NCI-H526 treated with DMSO at 0.1 percent for 48 hours (cell line): ENCODE data around the gene FAM107A.
A peak's percentile ranks its signal among the peaks of the same experiment; 100 is the strongest.

Experiments
- DNase-seq: peaks from one replicate; lab custom pipeline; 2025; lab: John Stamatoyannopoulos, UW

The FAM107A gene

GRCh38 chr3:58591517-58592510 lies 14.6 kb upstream of the FAM107A start:
- no peak for DNase-seq

DNA sequence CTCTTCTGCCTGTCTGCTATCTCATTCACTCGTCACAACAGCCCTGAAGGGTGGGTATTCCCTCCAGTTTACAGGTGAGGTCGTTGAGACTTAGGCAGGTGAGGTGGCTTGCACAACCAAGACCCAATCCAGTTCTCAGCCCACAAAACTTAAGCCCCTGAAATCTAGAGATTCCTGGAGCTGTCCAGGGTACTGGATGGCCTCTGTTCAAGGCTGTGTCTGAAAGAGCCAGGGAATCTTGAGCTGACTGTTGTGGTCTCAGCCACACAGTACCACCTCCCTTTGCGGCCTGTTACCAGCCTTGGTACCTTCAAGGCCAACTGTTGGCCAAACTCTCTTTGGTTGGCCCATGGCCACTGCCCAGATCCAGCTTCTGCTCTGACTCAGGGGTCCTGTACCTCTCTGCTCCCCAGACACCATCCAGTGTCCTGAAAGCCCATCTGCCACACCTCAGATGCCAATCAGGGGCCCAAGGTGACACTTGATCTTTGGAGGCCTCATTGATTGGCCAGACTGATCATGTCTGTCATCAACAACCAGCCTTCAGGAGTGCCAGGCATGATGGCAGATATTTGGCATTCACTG lies 10.9 kb upstream of the FAM107A start:
- no peak for DNase-seq

- DNase-seq, result no peak
Measured at GRCh38 chr3:58586776-58587192, 9.6 kb upstream of the FAM107A start.

DNA sequence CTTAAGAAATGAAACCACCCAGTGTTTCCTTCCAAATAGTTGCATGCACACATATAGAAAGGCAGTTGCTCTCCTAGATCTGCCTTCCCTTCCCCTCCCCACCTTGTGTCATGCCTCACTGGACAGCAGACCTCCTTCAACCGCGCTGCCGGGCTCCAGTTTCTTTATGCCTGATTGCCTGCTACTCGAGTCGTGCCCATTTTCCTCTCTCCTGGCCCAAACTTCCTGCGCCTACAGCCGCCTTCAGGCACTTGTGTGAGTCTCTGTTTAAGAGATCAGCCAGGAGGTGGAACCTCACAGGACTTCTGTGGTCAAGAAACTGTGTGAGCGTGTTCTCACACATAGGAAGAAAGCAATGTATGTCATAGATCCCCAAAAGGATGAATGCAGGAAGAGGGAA lies 8.8 kb upstream of the FAM107A start:
- peak; percentile 6 for DNase-seq

DNA sequence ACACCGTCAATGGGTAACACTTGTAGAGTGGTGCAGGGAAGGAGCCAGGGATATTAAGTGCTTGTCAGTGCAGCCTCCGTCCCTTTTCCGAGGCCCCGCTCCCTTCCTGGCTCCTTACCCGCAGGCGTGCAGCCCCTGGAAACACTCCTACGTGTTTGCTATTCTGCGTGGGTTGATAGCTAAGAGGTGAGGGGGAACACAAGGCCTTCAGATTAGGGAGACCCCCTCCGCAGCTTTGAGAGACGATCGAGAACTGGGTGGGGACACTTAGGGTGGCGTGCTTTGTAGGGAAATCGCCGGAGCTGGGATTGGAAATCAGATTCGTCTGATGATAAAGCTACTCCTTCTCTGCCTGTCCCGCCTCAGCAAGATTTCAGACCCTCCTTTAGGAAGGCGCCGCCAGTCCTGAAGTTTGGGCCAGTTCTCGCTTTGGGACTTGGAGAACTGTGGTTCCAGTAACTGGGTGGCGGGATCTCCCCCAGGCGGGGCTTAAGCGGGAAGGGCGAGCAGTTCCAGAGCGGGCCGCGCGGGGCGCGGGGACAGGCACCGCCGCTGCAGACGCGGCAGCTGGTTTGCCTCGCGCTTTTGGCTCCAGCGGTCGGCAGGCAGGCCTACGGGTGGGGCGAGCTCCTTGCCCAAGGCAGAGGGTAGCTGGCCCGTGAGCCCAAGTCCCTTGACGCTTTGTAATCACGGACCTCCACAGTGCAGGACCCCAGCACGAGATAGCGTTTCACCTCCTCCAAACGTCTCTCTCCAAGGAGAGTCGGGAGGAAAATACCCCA lies 8.0 kb upstream of the FAM107A start:
- DNase-seq, result peak; percentile 12

- no peak for DNase-seq
Measured at GRCh38 chr3:58584690-58585004, 7.5 kb upstream of the FAM107A start.

DNA sequence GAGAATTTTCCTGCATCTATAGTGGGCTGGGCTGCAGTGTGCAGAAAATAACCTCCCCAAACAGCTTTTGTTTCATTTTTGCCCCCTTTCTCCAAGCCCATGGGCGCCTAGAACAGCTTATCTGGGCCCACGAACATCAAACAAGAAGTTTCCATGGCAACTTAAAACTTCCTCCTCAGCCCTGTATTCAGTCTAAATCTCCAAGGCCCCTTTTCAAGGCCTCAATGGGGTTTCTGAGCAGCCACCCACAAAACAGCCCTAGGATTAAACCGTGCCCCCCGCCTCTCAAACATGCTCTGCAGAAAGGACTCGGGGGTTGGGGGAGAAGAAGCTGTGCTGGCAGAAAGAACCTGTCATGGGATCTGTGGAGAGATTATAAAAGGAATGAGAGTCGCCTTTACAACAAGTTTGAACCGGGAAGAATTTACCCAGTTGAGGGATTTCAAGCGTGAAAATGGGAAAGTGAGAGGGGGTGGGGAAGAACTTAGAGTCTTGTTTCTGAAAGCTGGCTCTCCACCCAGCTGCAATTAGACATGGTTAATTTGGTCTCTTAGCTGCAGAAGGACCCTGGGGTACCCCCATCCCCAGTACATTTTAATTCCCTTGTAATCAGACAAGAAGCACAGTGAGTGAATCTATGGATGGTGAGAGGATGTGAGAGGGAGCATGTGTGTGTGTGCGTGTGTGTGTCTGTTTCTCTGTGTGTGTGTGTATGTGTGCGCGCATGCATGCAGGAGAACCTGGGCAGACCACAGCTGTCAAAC lies 4.3 kb upstream of the FAM107A start:
- no peak for DNase-seq

DNA sequence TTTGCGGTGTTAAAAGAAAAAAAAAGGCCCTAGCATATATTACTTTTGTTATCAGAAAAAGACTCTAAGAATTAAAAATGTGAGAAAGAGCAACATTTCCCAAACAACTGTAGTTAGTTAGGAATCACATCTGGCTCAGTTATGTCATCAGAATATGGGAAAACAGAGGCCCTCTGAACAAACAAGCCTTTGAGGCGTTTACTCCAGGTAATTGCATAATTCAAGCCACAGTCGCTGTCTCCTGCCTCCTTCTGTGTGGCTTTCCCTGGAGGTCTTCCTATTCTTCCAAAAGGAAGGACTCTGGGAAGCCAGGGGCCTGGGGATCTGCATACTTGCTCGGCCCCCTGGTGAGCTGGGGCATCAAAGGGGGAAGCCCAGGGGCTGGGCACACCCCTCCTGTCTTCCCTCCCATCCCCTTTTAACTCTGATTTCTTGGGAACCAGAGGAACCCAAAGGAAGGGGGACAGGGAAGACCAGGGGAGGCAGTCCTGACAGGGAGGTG lies 3.7 kb upstream of the FAM107A start:
- no peak for DNase-seq

GRCh38 chr3:58578873-58579272 lies 1.7 kb upstream of the FAM107A start:
- DNase-seq, result no peak

GRCh38 chr3:58576716-58577115 lies 475 bp downstream of the FAM107A start:
- no peak for DNase-seq

DNA sequence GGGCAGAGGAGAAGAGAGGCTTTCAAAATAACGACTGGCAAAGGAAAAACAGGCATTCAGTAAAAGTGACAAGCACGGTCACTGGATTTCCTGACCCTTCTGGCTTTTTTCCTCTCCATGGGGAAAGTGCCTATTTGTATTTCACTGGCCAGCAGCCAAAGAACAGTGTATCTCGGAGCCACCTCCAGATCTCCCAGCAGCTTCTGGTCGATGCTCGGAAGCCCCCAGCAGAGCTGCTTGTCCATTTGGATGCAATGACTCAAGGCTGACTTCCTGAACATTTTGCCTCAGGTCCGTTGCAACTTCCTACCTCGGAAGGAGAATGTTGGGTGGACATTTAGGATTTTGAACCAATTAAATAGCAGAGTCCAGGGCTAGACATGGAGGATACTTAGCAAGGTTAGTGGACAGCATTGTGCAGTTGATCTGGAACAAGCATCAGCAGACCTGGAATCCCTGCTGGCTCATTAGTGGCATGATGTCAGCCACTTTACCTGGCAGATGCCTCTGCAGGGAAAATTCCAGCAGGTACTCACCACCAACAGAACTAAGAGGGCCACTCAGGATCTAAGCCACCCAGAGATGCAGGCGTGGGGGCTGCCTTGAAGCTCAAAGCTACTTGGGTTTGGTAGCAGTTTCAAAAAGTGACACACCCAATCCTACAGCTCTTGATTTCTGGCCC lies 1.1 kb downstream of the FAM107A start:
- no peak for DNase-seq

GRCh38 chr3:58574682-58575081 lies 2.5 kb downstream of the FAM107A start:
- no peak for DNase-seq

DNA sequence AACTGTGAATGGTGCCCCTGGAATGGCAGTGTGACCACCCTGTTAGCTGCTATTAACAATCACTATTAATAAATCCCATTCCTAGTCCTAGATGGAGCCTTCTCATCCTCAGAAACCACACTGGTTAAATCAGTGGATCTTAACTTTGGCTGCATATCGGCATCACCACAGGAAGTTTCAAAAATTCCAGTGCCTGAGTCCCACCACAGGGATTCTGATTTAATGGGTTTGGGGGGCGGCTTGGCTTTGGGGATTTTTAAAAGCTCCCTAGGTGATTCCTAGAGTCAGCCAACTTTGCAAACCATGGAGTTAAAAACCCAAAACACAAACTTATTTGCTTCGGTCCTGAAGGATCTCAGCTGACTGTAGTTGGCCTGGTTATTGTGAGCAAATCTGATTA lies 3.1 kb downstream of the FAM107A start:
- DNase-seq, result no peak

GRCh38 chr3:58573640-58574039 lies 3.6 kb downstream of the FAM107A start:
- DNase-seq, result no peak

DNA sequence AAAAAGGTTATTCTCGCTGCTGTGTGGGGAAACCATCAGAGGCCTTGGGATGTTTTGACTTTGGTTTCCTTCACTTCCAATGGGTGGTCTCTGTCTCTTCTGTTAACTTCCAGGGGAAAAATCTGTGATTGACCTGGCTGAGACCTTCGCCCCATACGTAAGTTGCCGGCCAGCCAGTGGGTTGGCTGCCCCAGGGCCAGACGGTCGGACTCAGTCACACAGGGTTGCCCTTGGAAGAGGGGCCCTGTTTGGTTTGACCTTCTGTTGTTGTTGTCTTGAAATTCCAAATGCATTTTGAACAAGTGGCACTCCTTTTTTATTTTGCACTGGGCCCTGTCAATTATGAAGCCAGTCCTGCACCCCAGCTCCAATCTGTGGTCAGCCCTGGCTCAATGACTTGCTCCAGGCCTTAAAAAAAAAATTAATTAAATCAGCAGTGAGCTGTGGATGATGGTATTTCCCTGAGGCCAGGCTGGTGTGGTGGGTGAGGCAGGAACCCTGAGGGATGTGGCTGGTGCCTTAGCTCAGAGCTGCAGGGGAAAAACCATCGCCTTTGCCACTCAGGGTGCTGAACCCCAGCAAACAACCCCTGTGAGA lies 4.5 kb downstream of the FAM107A start:
- no peak for DNase-seq

DNA sequence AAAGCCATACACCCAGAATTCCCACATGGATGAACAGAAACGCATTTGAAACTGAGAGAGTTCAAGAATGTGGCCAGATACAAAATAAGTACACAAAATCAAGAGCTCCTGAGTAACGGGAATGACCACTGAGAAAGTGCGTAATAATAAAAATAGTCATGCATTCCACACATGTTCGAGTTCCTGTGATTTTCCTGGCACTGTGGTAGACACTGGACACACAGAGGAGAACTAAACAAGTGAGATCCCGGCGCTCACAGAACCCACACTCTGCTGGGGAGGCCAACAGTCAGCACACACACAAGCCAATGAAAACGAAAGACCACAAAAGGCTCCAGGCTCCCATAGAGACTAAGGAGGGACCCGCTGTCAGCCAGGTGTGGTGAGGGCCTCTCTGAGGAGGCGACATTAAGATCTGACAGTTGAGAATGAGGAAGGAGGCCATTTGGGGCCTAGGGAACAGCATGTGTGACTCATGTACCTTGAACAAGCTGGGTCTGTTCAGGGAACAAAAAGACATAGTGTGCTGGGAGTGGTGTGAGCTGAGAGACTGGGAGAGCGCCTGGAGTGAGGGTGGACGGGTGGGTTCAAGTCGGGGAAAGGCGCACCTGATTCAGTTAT lies 5.1 kb downstream of the FAM107A start:
- no peak for DNase-seq

DNA sequence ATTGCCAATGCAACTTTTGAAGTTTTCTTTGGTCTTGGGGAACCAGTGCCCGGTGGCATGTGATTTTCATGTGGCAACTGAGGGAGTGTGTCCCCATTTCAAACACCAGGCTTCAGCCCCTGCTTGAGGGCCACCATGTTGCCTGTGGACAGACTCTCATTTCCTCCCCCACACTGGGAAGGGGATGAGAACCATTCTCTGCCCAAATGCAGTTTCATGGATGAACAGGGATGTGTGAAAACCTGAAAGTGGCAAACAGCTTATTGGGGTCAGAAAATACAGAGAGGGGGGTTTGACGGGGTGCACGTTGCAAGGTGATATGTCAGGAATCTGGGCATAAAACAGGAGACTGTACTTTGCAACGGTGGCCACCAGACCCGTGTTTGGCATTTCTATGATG lies 6.3 kb downstream of the FAM107A start:
- DNase-seq, result no peak

DNA sequence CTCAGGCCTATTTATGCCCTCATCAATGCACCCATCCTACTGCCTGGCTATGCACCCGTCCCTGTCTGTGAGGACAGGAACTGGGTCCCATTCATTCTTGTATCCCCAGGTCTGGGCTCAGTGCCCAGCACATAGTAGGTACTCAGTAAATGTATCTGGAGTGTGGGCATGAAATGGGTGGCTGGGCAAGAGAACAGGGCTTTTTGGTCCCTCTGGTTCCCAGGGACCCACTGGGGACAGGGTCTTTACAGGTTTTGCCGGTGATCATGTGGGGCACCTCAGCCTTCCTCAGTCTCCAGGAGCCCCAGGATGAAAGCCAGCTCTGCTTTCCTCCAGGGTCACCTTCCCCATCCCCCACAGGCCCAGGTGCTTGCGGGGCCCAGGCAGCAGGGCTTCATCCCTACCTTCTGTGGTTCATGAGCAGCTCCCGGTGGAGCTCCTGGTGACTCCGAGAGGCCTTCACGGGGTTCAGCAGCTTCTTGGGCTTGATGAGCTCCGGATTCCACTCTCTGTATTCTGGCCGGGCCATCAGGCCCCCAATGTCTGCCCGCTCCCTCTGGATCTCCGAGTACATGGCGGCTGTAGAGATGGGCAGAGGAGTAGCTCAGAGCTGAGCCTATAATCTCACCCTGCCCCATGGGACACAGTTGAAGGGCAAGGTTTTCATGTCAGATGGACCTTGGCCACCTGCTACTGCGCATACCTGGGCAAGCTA lies 7.7 kb downstream of the FAM107A start:
- no peak for DNase-seq

DNA sequence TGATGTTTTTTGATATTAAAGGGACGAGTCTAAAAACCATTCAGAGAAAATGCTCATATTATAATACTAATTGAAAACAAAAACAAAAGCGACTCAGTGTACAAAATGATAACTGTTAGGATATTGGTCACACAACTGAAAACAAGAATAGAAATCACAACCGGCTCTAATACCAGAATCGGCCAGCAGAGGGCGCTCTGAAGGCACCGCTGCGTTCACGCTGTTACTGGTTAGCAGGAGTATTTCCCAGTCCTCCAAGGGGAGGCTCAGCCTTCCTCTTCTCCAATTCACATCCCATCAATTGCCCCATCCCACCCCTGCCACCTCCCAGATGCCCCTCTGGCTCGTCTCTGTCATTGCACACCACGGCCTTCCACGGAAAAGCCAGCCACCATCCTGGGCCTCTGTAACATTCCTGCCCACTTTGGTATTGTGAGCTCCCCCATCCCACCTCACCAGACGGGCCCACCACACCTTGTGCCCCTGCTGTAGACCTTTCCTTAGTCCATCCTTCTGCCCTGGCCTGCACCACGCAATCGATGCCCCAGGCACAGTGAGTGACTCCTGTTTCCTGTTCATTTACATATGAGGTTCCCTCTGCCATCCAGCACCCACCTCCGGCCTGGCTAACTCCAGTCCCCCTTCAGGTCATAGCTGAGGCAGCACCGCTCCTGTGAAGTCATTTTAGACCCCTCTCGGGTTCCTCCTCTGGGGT lies 8.5 kb downstream of the FAM107A start:
- DNase-seq, result peak; percentile 1
